Peyer's patch (tissue), 4 donors: ENCODE results near the gene CAMK2B. TPM values are rescaled to one million over a fixed set of nuclear protein-coding genes. Genes with fewer than 3 reads are reported as not detected.

Experiments
- DNase-seq, 3 donors: peaks; one replicate each; pipeline ENCODE4 v3.0.0-alpha.2; 2017 to 2019
- H3K27ac ChIP-seq, 4 donors: fragments of 200-600 bp; sonication (generic); one replicate each; pipeline ENCODE4 v1.5.1; 2016 to 2019
- H3K27me3 ChIP-seq, 2 donors: fragments of 200-600 bp; sonication (generic); one replicate each; pipeline ENCODE4 v1.5.1; 2019
- H3K36me3 ChIP-seq, 3 donors: fragments of 200-600 bp; sonication (generic); one replicate each; pipeline ENCODE4 v1.5.1; 2016 to 2019
- H3K4me1 ChIP-seq, 4 donors: fragments of 200-600 bp; sonication (generic); one replicate each; pipeline ENCODE4 v1.5.1; 2016 to 2019
- H3K4me3 ChIP-seq, 4 donors: fragments of 200-600 bp; sonication (generic); 1 replicate in 3 of 4; 2 replicates in 1 of 4; pipeline ENCODE4 v1.5.1; 2016 to 2019; ENCODE audit warnings: mild to moderate bottlenecking in 1 of 4
- H3K9me3 ChIP-seq, 4 donors: fragments of 200-600 bp; sonication (generic); one replicate each; pipeline ENCODE4 v1.5.1; 2016 to 2019; ENCODE audit warnings: mild to moderate bottlenecking in 1 of 4
- CTCF ChIP-seq, 6 experiments: fragments of 450-650 bp in 4 of 6; fragments of 200-600 bp in 2 of 6; sonication (generic) in 1 of 6; IDR thresholded peaks; one replicate each; pipeline ENCODE4 v1.5.1; 2017 to 2019; ENCODE audit warnings: antibody characterized with exemption in 6 of 6, mild to moderate bottlenecking in 3 of 6, moderate library complexity in 1 of 6
- POLR2A ChIP-seq, 2 donors: fragments of 450-650 bp; IDR thresholded peaks; one replicate each; pipeline ENCODE4 v1.5.1; 2017; ENCODE audit warnings: antibody characterized with exemption in 2 of 2, mild to moderate bottlenecking in 2 of 2, moderate library complexity in 2 of 2
- total RNA-seq, 4 donors: library from RNA; depleted of rRNA; stranded (reverse); fragments of >200 nt; gene quantifications; one replicate each; pipeline ENCODE4 v1.1.0, GENCODE V29; 2016

CAMK2B gene
- total RNA-seq, 4 donors from 2014 or later, result 0.67 to 3.9 (median 2.2) TPM

- Histone ChIP-seq H3K4me3 (no peak overlapping the region), H3K27me3 (no peaks in the 10 kb centered on the region), H3K9me3 (no peaks in the 10 kb centered on the region), H3K27ac (no peak overlapping the region), H3K36me3 (no peaks in the 10 kb centered on the region), H3K4me1 (no peaks in the 10 kb centered on the region)
- TF ChIP-seq CTCF (IDR thresholded peaks at IDR 0.05), result no peak
- TF ChIP-seq POLR2A (IDR thresholded peaks at IDR 0.05), result no peak
- no peak for DNase-seq
These were observed 104.1 kb downstream of the CAMK2B start for GRCh38 chr7:44221231-44221791.

GRCh38 chr7:44220358-44221112, 104.9 kb downstream of the CAMK2B start:
- Histone ChIP-seq H3K9me3 (no peaks in the 10 kb centered on the region), H3K27ac (no peak overlapping the region), H3K36me3 (no peaks in the 10 kb centered on the region), H3K4me1 (no peaks in the 10 kb centered on the region), H3K27me3 (no peaks in the 10 kb centered on the region), H3K4me3 (no peak overlapping the region)
- TF ChIP-seq POLR2A (IDR thresholded peaks at IDR 0.05) (no peak), CTCF (IDR thresholded peaks at IDR 0.05) (no peak)
- no peak for DNase-seq

GRCh38 chr7:44220046-44220357, 105.4 kb downstream of the CAMK2B start:
- no peak for TF ChIP-seq POLR2A (IDR thresholded peaks at IDR 0.05)
- TF ChIP-seq CTCF (IDR thresholded peaks at IDR 0.05), result no peak
- H3K9me3 ChIP-seq, result no peaks in the 10 kb centered on the region
- H3K36me3 ChIP-seq, result no peaks in the 10 kb centered on the region
- DNase-seq, result no peak
- H3K27ac ChIP-seq, result no peak overlapping the region
- no peaks in the 10 kb centered on the region for H3K4me1 ChIP-seq
- H3K4me3 ChIP-seq, result no peak overlapping the region
- H3K27me3 ChIP-seq, result no peaks in the 10 kb centered on the region

- no peak for DNase-seq
- Histone ChIP-seq H3K4me3 (no peak overlapping the region), H3K27me3 (no peaks in the 10 kb centered on the region), H3K9me3 (no peaks in the 10 kb centered on the region), H3K27ac (no peak overlapping the region), H3K4me1 (no peaks in the 10 kb centered on the region), H3K36me3 (no peaks in the 10 kb centered on the region)
- TF ChIP-seq CTCF (IDR thresholded peaks at IDR 0.05), result no peak
- no peak for TF ChIP-seq POLR2A (IDR thresholded peaks at IDR 0.05)
These were observed 105.9 kb downstream of the CAMK2B start for GRCh38 chr7:44219371-44220045.

- H3K4me1 ChIP-seq, result no peaks in the 10 kb centered on the region
These were observed 106.8 kb downstream of the CAMK2B start for GRCh38 chr7:44218418-44219201.

More at GRCh38 chr7:44218418-44219201, 106.8 kb downstream of the CAMK2B start:
- H3K4me3 ChIP-seq, result no peak overlapping the region
- peaks cover 0 to 3% (median 0%) of the 10 kb centered on the region in 3 donors for H3K36me3 ChIP-seq
- H3K27me3 ChIP-seq, result no peaks in the 10 kb centered on the region
- no peak for DNase-seq
- no peaks in the 10 kb centered on the region for H3K9me3 ChIP-seq
- H3K27ac ChIP-seq, result no peak overlapping the region
- TF ChIP-seq CTCF (IDR thresholded peaks at IDR 0.05) (no peak), POLR2A (IDR thresholded peaks at IDR 0.05) (no peak)
